Endothelial cell of umbilical vein (primary cell): ENCODE results near the gene HDGFL2. TPM values are rescaled to one million over a fixed set of nuclear protein-coding genes. Genes with fewer than 3 reads are reported as not detected.

Source experiments
- BruUV-seq: library from RNA; stranded (reverse); fragments of 400-500 nt; replicated peaks from 2 replicates; lab custom pipeline; 2021; lab: Mats Ljungman, UMichigan
- CTCF ChIA-PET: fragments of 300-600, 350-600 bp; sonication (Branson Sonifier 250); formaldehyde crosslinking; loops from one replicate; lab custom pipeline; 2021; ENCODE audit warnings: antibody characterized with exemption, inconsistent platforms; lab: Charles Lee
- POLR2A ChIA-PET: fragments of 300-600, 350-600 bp; sonication (Branson Sonifier 250); formaldehyde crosslinking; loops from one replicate; lab custom pipeline; 2021; ENCODE audit warnings: antibody characterized with exemption, inconsistent platforms; lab: Charles Lee
- DNase-seq: peaks from one replicate; pipeline ENCODE4 v3.0.0-alpha.2; 2011; ENCODE audit warnings: low read depth, low spot score
- FAIRE-seq: peaks from 2 replicates; lab custom pipeline; 2011; peaks lifted over from hg19 to GRCh38; lab: Jason Lieb, UNC
- H2AFZ ChIP-seq: 2 replicates; pipeline ENCODE4 v1.6.0; 2012; ENCODE audit warnings: low read depth, low read length, control low read depth, inconsistent platforms
- H3K27ac ChIP-seq: 2 replicates; pipeline ENCODE4 v1.5.1; 2011; ENCODE audit warnings: low read depth, mild to moderate bottlenecking, control low read depth, low read length, moderate library complexity; ENCODE audit not compliant: insufficient read depth
- H3K27me3 ChIP-seq, 2 experiments: 2 replicates each; pipeline versions ENCODE4 v1.6.0 to v1.6.1; 2011; ENCODE audit warnings: low read length in 2 of 2, mixed read lengths in 1 of 2; ENCODE audit not compliant: control insufficient read depth in 2 of 2, insufficient read depth in 2 of 2
- H3K36me3 ChIP-seq, 2 experiments: 2 replicates in 1 of 2; 3 replicates in 1 of 2; pipeline ENCODE4 v1.5.1; 2011; ENCODE audit warnings: low read length in 2 of 2, mild to moderate bottlenecking in 1 of 2, moderate library complexity in 1 of 2; ENCODE audit not compliant: control insufficient read depth in 2 of 2, insufficient read depth in 2 of 2; ENCODE audit errors: extremely low read depth in 1 of 2
- H3K4me1 ChIP-seq: 3 replicates; pipeline ENCODE4 v1.5.1; 2011; ENCODE audit warnings: mild to moderate bottlenecking, low read length; ENCODE audit not compliant: control insufficient read depth, insufficient read depth; ENCODE audit errors: extremely low read depth
- H3K4me2 ChIP-seq: 2 replicates; pipeline ENCODE4 v1.6.1; 2011; ENCODE audit warnings: low read length, control low read depth, mixed read lengths; ENCODE audit not compliant: insufficient read depth
- H3K4me3 ChIP-seq, 3 experiments: fragments of 200-600 bp in 1 of 3; sonication (generic), shearing (Covaris generic) in 1 of 3; replicated peaks in 1 of 3; 2 replicates each; pipeline ENCODE4 v1.5.1; 2011 to 2016; ENCODE audit warnings: control low read depth in 3 of 3, low read length in 3 of 3, mild to moderate bottlenecking in 2 of 3, inconsistent platforms in 1 of 3, low read depth in 1 of 3, moderate library complexity in 1 of 3; ENCODE audit not compliant: insufficient read depth in 1 of 3
- H3K79me2 ChIP-seq: 2 replicates; pipeline ENCODE4 v1.6.0; 2012; ENCODE audit warnings: low read length, inconsistent platforms; ENCODE audit not compliant: control insufficient read depth, insufficient read depth
- H3K9ac ChIP-seq: replicated peaks from 2 replicates; pipeline ENCODE3; 2011; ENCODE audit warnings: low read length, control low read depth; ENCODE audit not compliant: insufficient read depth; ENCODE audit errors: extremely low read depth
- H3K9me1 ChIP-seq: replicated peaks from 3 replicates; pipeline ENCODE4 v1.6.0; 2011; ENCODE audit warnings: mild to moderate bottlenecking, low read length; ENCODE audit not compliant: control insufficient read depth, insufficient read depth; ENCODE audit errors: extremely low read depth
- H3K9me3 ChIP-seq: replicated peaks from 2 replicates; pipeline ENCODE4 v1.5.1; 2012; ENCODE audit warnings: low read length, inconsistent platforms; ENCODE audit not compliant: control insufficient read depth, insufficient read depth
- H4K20me1 ChIP-seq: replicated peaks from 2 replicates; pipeline ENCODE3; 2011; ENCODE audit warnings: mild to moderate bottlenecking, low read length; ENCODE audit not compliant: control insufficient read depth, insufficient read depth; ENCODE audit errors: extremely low read depth
- EZH2 ChIP-seq: IDR thresholded peaks from 2 replicates; pipeline ENCODE4 v1.6.1; 2012; ENCODE audit warnings: borderline replicate concordance, low read depth, mild to moderate bottlenecking, moderate library complexity, low read length, inconsistent platforms; ENCODE audit not compliant: severe bottlenecking
- FOS ChIP-seq: IDR thresholded peaks from 2 replicates; pipeline ENCODE4 v1.6.1; 2011; ENCODE audit warnings: mild to moderate bottlenecking, low read length, moderate library complexity, borderline replicate concordance; ENCODE audit not compliant: insufficient read depth
- GATA2 ChIP-seq: IDR thresholded peaks from 2 replicates; pipeline ENCODE4 v1.7.0; 2011; ENCODE audit warnings: low read depth, mild to moderate bottlenecking, moderate library complexity, mixed read lengths, low read length; ENCODE audit not compliant: insufficient read length, insufficient read depth
- JUN ChIP-seq: IDR thresholded peaks from 2 replicates; pipeline ENCODE4 v1.6.1; 2011; ENCODE audit warnings: borderline replicate concordance, low read depth; ENCODE audit not compliant: insufficient read length, insufficient read depth
- MYC ChIP-seq: IDR thresholded peaks from one replicate; pipeline ENCODE4 v1.6.1; 2011; ENCODE audit warnings: mild to moderate bottlenecking, low read depth, low read length
- POLR2A ChIP-seq: IDR thresholded peaks from 2 replicates; pipeline ENCODE4 v1.6.1; 2012; ENCODE audit warnings: low read depth, mild to moderate bottlenecking, control low read depth, low read length
- POLR2AphosphoS5 ChIP-seq: IDR thresholded peaks from 2 replicates; pipeline ENCODE4 v1.6.1; 2012; ENCODE audit warnings: low read depth, mild to moderate bottlenecking, control low read depth, low read length, moderate library complexity; ENCODE audit not compliant: insufficient read depth
- dilution Hi-C: fragments of 300-500 bp; cut with MboI; formaldehyde crosslinking; loops from one replicate; pipeline ENCODE4 v1.15.0; 2019; ENCODE audit warnings: low sequenced_read_pairs; ENCODE audit not compliant: extremely low pct_ligation_motif_present
- intact Hi-C: fragments of 100-400 bp; cut with micrococcal nuclease; formaldehyde crosslinking; loops from one replicate; pipeline ENCODE4 v1.10.0; 2022
- polyA plus RNA-seq, 4 experiments: library from polyadenylated mRNA; depleted of rRNA in 3 of 4; stranded (reverse) in 3 of 4; unstranded in 1 of 4; fragments of >200 nt; gene quantifications; 2 replicates each; pipeline versions ENCODE4 v1.2.1 to v1.2.3, GENCODE V29; 2011 to 2012; ENCODE audit warnings: missing spikeins in 1 of 4
- total RNA-seq: library from RNA; stranded (reverse); gene quantifications from 2 replicates; pipeline ENCODE4 v1.2.3, GENCODE V29; 2021
- TF ChIP-seq, protein P1 (sequence below): IDR thresholded peaks from 2 replicates; pipeline ENCODE4 v1.6.1; 2011; ENCODE audit not compliant: insufficient read depth, insufficient read length
- TF ChIP-seq, protein P2 (sequence below), 2 donors: IDR thresholded peaks; 1 replicate in 1 of 2; 2 replicates in 1 of 2; pipeline ENCODE4 v1.5.1; 2011; ENCODE audit warnings: low read length in 2 of 2, mild to moderate bottlenecking in 2 of 2, moderate library complexity in 2 of 2, control low read depth in 1 of 2, inconsistent platforms in 1 of 2, low read depth in 1 of 2; ENCODE audit not compliant: insufficient read depth in 1 of 2; ENCODE audit errors: extremely low read depth in 1 of 2

The HDGFL2 gene
- total and polyA plus RNA-seq, 2 donors (not counting 3 experiments of a cell fraction or from before 2014, with no cell fraction given): 39.1 to 79.6 TPM

DNA sequence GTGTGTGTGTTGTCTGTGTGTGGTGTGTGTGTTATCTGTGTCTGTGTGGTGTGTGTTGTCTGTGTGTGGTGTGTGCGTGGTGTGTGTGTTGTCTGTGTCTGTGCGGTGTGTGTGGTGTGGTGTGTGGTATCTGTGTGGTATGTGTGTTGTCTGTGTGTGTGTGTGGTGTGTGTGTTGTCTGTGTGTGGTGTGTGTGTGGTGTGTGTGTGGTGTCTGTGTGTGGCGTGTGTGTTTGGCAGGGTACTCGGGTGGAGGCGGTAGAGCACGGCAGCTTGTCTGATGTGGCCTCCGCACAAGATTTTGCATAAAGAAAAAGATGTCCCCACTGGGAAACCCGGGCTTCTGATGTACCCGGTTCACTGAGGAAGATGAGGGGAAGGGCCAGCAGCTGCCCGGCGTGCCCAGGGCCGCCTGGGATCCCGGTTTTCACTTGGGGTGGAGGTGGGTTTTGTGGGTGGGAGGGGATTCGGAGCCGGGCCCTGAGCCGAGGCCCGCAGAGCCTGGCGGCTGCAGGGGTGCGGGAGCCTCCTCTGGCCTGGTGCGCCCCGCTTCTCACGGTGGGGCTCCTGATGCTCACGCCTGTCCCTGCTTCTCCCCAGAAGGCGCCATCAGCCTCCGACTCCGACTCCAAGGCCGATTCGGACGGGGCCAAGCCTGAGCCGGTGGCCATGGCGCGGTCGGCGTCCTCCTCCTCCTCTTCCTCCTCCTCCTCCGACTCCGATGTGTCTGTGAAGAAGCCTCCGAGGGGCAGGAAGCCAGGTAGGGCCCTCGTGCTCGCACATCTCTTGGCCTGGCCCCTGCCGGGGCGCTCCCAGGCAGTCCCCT, 21.2 kb downstream of the HDGFL2 start:
- Histone ChIP-seq H3K36me3 (peaks cover 2 to 51% of the 10 kb centered on the region in 2 experiments), H4K20me1 (no peaks in the 10 kb centered on the region), H3K4me1 (no peaks in the 10 kb centered on the region), H3K79me2 (no peaks in the 10 kb centered on the region), H3K9me1 (no peaks in the 10 kb centered on the region), H3K9me3 (no peaks in the 10 kb centered on the region), H3K9ac (no peak overlapping the region), H2AFZ (no peak overlapping the region), H3K27ac (no peak overlapping the region), H3K4me3 (no peak overlapping the region), H3K27me3 (no peaks in the 10 kb centered on the region), H3K4me2 (no peak overlapping the region)
- no peak for TF ChIP-seq JUN
- FAIRE-seq (no peak), DNase-seq (no peak)
- intact Hi-C loops: no loop called here
- CTCF ChIA-PET: interaction anchor here (0.7 kb wide), 1 partner anchor 226 kb away, joined by 3 read pairs; no protein-coding TSS in a partner anchor
- BruUV-seq: no TSS peak
- dilution Hi-C loops: no loop called here
- POLR2A ChIA-PET: no interaction called here

DNA sequence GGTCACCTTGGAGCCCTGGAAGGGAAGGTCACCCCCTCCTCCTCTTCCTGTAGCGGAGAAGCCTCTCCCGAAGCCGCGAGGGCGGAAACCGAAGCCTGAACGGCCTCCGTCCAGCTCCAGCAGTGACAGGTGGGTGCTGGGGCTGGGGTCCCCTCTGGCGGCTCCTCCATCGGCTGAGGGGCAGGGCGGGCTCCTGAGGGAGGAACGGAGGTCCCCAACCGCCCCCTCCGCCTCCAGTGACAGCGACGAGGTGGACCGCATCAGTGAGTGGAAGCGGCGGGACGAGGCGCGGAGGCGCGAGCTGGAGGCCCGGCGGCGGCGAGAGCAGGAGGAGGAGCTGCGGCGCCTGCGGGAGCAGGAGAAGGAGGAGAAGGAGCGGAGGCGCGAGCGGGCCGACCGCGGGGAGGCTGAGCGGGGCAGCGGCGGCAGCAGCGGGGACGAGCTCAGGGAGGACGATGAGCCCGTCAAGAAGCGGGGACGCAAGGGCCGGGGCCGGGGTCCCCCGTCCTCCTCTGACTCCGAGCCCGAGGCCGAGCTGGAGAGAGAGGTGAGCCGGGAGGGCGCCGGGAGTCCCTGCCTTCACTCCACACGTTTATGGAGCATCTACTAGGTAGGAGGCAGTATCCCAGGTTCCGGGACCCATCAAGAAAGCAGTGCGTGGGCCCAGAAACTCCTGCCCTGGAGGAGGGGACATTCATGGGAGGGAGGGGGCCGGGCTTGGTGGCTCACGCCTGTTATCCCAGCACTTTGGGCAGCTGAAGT, 22.0 kb downstream of the HDGFL2 start:
- TF ChIP-seq POLR2A (no peak), MYC (no peak), FOS (no peak), EZH2 (no peak), GATA2 (no peak), POLR2AphosphoS5 (no peak), JUN (no peak)
- TF ChIP-seq, protein P1, sequence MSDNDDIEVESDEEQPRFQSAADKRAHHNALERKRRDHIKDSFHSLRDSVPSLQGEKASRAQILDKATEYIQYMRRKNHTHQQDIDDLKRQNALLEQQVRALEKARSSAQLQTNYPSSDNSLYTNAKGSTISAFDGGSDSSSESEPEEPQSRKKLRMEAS: no peak
- TF ChIP-seq, protein P2, sequence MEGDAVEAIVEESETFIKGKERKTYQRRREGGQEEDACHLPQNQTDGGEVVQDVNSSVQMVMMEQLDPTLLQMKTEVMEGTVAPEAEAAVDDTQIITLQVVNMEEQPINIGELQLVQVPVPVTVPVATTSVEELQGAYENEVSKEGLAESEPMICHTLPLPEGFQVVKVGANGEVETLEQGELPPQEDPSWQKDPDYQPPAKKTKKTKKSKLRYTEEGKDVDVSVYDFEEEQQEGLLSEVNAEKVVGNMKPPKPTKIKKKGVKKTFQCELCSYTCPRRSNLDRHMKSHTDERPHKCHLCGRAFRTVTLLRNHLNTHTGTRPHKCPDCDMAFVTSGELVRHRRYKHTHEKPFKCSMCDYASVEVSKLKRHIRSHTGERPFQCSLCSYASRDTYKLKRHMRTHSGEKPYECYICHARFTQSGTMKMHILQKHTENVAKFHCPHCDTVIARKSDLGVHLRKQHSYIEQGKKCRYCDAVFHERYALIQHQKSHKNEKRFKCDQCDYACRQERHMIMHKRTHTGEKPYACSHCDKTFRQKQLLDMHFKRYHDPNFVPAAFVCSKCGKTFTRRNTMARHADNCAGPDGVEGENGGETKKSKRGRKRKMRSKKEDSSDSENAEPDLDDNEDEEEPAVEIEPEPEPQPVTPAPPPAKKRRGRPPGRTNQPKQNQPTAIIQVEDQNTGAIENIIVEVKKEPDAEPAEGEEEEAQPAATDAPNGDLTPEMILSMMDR (IDR thresholded peaks at IDR 0.05; ENCODE audit: extremely low read depth in 1 of 2, insufficient read depth in 1 of 2, low read depth in 1 of 2, low read length in 2 of 2): no peak
- Histone ChIP-seq H3K79me2 (no peaks in the 10 kb centered on the region), H4K20me1 (no peaks in the 10 kb centered on the region)

More for the DNA sequence above, 22.0 kb downstream of the HDGFL2 start:
- Histone ChIP-seq H3K9me1 (no peaks in the 10 kb centered on the region), H3K4me2 (no peak overlapping the region), H3K27ac (no peak overlapping the region), H3K9ac (no peak overlapping the region), H3K36me3 (peaks cover 2 to 50% of the 10 kb centered on the region in 2 experiments), H2AFZ (no peak overlapping the region), H3K27me3 (no peaks in the 10 kb centered on the region), H3K9me3 (no peaks in the 10 kb centered on the region), H3K4me1 (no peaks in the 10 kb centered on the region), H3K4me3 (no peak overlapping the region)
- no TSS peak for BruUV-seq
- ChIA-PET POLR2A (no interaction called here), CTCF (interaction anchor here (0.7 to 1.2 kb wide), 2 partner anchors 15 to 227 kb away, joined by 3 to 4 read pairs; no protein-coding TSS in a partner anchor)
- no peak for FAIRE-seq
- intact Hi-C loops (no loop called here), dilution Hi-C loops (no loop called here)
- no peak for DNase-seq
